Erythroblast (primary cell): ENCODE data around the gene MAST2.

Experiments
- DNase-seq, 2 experiments: peaks; one replicate each; lab custom pipeline; 2025; lab: John Stamatoyannopoulos, UW
- GATA1 ChIP-seq: IDR thresholded peaks from 2 replicates; pipeline ENCODE4 v1.6.1; 2011; ENCODE audit warnings: low read depth, mild to moderate bottlenecking, control low read depth, low read length, moderate library complexity
- POLR2A ChIP-seq: IDR thresholded peaks from 2 replicates; pipeline ENCODE4 v1.6.1; 2011; ENCODE audit warnings: mild to moderate bottlenecking, low read length

The MAST2 gene

DNA sequence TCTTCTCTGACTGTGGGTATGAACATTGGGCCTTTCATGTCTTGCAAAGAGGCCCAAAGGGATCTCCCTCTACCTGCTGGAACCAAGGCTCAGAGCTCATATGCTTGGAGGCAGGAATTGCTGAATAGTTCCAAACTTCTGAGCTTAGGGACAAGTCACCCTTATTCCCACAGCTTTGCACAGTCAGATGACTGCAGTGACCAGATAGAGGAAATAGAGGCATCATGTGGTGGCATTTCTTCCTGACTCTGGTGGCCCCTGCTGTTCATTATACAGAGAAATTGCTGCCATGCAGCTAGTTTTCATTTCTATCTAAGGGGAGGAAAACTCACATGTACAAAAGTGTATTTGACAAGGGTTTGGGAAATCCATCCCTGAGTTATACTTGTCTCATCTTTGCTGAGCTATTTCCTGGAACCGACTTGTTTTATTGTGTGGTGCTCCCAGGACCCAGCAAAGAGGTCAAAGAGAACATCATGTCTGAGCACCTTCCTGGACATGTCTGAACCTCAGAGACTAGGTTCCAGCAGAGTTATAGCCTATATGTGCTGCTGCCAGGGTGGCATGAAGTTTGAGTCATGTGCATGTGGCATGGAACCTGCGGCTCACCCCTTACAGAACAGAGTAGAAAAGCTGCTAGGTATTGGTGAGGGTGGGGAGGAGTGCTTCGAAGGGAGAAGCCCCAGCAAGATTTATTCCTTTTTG, 197.8 kb downstream of the MAST2 start:
- DNase-seq: no peak
- TF ChIP-seq POLR2A (no peak), GATA1 (no peak)

DNA sequence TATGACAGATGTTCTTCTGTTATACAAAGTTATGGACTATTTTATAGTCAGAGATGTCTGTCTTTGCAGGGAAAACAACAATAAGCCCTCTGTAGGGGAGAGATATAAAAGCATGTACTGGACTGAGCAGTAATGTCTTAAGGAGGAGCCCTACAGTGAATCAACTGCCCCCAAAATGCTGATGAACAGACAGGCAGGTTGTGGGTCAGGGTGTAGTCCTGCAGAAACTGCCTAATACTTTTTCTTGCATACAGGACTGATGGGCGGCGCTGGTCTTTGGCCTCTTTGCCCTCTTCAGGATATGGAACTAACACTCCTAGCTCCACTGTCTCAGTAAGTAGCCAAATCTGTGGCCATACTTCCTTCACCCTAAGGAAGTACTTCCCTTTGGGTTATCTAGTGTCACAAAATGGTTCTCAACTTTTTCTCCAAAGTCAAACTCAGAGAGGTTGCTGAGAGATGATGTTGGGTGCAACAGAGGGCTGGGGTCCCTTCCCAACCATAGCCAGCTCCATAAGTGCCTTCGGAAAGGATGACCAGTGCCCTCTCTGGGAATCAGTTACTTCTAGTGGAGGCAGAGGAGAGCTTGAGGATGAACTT, 199.2 kb downstream of the MAST2 start:
- TF ChIP-seq GATA1 (no peak), POLR2A (no peak)
- no peak for DNase-seq

DNA sequence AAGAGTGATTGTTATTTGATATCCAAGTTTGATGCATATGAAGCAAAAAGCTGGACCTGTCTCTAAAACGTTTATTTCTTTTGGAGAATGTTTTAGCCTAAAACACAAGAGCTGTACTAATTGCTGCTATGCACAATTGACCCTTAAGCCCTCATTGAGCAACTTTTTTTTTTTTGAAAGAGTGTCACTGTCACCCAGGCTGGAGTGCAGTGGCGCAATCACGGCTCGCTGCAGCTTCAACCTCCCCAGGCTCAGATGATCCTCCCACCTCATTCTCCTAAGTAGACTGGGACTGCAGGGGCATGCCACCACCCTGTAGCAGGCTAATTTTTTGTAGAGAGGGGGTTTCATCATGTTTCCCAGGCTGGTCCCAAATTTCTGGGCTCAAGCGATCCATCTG, 199.9 kb downstream of the MAST2 start:
- TF ChIP-seq GATA1 (no peak), POLR2A (no peak)
- DNase-seq: no peak

DNA sequence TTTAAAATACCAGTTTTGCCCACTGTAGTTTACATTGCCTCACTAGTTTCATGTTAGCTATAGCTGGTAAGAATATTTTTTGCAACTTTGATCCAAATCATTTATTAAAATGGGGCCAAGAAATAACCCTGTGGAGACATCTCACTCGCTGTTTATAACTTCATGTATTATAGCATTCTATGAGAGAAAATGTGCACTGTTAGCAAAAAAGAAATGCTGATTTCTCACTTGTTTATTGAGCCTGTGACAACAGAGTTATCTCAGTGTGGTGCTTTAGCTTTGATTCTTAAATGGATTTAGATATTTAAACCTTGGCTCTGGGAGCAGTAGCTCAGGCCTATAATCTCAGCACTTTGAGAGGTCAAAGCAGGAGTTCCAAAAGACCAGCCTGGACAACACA, 201.1 kb downstream of the MAST2 start:
- DNase-seq: no peak

DNA sequence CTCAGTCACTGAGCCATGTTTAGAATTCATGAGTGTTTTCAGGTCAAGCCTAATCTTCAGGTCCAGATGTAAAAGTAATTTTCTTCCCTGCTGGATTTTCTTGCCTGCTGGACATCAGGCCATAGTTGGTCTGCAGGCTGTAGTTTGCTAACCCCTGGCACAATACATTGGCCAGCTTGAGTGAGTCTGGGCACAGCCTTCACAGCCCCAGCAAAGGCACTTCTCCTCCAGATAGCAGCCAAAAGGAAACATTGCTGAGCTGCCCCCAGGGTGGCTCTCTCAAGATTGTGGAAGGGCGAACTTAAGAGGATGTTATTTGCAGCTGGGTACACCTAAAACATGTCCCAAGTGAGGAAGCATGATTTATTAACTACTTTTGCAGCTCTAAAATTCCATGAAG, 202.2 kb downstream of the MAST2 start:
- TF ChIP-seq GATA1: no peak
- TF ChIP-seq POLR2A: no peak
- no peak for DNase-seq

More for the DNA sequence above, 201.1 kb downstream of the MAST2 start:
- TF ChIP-seq POLR2A: no peak
- no peak for TF ChIP-seq GATA1

DNA sequence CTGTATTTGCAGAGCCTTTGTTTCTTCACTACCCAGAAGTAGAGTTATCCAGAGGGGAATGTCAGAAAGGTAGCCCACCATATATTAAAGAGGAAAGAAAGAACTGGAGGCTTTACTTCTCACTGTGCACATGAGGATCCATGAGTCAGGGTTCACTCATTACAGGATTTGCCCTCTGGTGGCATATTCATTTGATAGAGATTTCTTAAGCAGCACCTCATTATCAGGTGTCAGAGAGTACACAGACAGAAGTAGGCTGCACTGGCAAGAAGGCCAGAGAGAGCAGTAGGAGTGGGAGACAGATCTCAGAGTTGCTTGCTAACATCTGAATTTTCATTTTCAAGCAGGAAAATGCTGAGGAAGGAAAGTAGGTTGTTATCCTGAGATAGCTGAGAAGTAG, 205.2 kb downstream of the MAST2 start:
- TF ChIP-seq POLR2A: no peak
- no peak for TF ChIP-seq GATA1
- no peak for DNase-seq

DNA sequence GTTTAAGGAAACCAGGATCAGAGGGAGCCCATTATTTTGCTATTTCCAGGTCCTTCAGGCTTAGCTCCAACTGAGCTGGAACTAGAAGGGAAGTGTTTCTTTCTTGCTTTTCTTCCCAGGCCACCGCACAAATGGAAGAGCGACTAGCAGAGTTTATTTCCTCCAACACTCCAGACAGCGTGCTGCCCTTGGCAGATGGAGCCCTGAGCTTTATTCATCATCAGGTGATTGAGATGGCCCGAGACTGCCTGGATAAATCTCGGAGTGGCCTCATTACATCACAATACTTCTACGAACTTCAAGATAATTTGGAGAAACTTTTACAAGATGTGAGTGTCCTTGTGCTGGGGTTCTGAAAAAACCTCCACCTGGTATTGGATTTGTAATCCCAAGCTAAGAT, 207.2 kb downstream of the MAST2 start:
- TF ChIP-seq POLR2A (no peak), GATA1 (no peak)
- no peak for DNase-seq

DNA sequence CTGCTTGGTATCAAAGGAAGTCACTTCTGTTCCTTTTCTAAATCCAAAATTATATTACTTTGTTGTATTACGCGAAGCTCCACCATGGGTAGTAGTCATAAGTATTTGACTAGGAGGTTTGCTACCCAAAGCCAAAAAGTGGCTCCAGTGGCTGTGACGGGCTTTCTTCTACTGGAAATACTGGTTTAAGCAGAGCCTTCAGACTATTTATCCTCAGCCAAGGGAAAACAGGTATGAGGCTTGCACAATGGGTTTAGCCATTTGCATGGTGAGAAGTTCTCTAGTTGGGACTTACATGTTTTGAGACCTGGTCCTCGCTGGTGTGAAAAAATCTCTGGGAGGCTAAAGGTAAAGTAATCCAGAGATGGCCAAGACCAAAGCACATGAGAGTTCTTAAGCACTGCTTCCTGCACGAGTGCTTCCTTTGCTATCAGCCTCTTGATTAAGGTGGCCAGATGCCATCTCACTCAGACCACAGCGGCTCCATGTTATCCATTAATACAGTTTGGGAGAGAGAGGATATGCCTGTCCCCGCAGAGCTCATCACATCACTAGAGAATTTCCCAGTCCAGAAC, 207.8 kb downstream of the MAST2 start:
- TF ChIP-seq GATA1 (no peak), POLR2A (no peak)
- DNase-seq: no peak

DNA sequence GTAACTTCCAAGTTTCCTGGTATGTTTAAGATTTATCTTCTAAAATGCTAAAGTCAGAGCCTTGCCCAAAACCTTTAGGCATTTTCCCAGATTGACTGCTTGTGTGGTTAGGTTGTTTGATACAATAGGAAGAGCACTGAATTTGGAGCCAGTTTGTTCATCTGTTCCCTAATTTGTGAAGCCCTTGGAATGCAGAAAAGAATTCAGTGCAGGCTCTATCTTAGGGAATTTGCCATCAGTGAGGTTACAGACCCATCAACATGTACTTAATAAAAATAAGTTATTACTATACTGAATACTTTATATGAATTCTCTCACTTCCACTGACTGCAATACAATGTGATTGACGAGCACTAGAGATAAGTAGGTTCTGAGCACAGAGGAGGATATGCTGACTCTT, 208.8 kb downstream of the MAST2 start:
- DNase-seq: no peak
- no peak for TF ChIP-seq POLR2A
- TF ChIP-seq GATA1: no peak

DNA sequence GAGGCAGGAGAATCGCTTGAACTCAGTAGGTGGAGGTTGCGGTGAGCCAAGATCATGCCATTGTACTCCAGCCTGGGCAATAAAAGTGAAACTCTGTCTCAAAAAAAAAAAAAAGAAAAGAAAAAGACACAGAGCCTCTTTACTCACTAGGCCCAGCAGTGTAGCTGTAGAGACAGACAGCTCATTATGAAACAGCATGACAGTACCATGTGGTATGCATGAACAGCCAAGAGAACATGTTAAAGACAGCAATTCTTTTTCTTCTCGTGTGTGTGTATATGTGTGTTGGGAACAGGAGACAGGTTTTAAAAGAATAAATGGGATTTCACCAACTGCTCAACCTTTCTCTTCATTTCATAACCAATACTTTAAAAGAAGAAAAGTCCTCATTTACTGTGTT, 210.2 kb downstream of the MAST2 start:
- no peak for TF ChIP-seq POLR2A
- TF ChIP-seq GATA1: no peak
- DNase-seq: no peak

DNA sequence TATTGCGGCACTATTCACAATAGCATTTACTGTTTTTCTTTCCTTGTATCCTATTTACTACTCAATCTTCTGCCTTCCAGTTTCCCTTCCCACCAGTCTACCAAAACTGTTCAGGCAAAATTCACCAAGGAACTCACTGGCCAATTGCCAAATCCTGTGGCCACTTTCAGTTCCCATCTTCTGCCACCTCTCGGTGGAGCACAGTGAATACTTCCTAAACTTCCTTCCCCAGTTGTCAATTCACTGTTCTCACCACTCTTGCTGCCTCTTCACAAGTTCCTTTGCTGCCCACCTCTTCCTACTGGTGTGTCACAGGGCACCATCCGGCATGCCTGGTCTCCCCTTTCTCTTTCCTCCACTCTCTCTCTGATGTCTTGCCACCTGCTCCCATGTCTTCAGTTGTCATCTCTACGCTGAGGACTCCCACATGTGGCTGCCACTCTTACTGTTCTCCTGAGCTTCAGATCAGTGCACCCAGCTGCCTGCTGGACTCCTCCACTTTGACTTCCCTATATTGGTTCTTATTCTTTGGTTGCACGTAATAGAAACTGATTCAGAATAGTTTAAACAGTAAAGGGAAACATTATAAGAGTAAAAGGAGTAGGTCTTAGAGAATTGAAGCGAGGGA, 214.6 kb downstream of the MAST2 start:
- TF ChIP-seq GATA1 (no peak), POLR2A (no peak)
- DNase-seq: peak in 1 of 2 experiments; percentile 12

DNA sequence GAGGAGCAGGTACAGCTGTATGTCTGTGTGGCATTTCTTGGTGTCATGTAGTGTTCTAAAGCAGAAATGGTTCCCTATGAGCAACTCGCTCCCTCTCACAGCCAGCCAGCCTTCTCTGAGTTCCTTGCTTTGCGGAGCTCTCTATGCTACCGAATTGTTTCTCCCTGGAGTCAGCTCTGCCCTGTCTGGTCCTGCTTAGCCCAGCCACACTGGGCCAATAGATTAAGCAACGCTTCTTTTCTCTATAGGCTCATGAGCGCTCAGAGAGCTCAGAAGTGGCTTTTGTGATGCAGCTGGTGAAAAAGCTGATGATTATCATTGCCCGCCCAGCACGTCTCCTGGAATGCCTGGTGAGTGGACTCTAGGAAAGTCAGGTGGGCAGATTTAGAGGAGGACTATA, 215.9 kb downstream of the MAST2 start:
- no peak for DNase-seq
- TF ChIP-seq GATA1: no peak
- TF ChIP-seq POLR2A: no peak

DNA sequence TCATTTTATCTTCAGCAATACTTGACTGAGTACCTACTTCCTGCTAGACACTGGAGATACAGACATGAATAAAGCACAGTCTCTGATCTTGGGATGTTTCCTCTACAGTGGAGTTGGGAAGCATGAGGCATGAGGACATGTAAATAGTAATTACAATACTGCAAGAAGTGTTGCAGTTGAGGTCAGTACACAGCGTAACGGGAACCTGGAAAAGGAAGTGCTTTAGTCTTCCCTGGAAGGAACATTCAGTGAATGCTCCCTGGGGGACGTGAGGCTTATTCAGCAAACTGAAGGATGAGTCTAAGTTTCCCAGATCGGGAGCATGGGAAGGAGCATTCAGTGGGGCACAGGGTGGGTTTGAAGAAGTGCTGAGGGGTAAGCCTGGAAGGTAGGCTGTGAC, 216.6 kb downstream of the MAST2 start:
- no peak for DNase-seq
- TF ChIP-seq POLR2A: no peak
